ENCODE results near the gene C19orf73.
"Not testable (repeated sequence)": the region's sequence is repeated elsewhere in the genome, so short reads cannot be mapped to it uniquely, and the experiment has no call there.

The C19orf73 gene

DNA sequence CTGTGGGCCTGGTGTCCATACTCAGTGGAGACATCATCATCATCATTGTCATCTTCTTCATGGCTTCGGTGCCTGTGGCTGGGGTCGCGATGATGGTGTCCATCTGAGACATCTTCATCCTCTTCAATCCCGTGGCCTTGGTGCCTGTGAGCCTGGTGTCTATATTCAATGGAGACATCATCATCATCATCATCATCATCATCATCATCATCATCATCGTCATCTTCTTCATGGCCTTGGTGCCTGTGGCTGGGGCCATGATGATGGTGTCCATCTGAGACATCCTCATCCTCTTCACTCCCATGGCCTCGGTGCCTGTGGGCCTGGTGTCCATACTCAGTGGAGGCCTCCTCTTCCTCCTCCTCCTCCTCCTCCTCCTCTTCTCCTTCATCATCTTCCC, 35.3 kb upstream of the C19orf73 start:
- Histone ChIP-seq H3K4me1 (ENCODE audit: control insufficient read depth, insufficient read depth, low read length) (peaks cover 15% of the 10 kb centered on the region), H3K27me3 (ENCODE audit: control insufficient read depth, insufficient read depth, low read length) (peaks cover 27% of the 10 kb centered on the region), H3K9ac (ENCODE audit: low read depth, low read length) (no peak overlapping the region), H3K36me3 (ENCODE audit: control insufficient read depth, insufficient read depth, low read length) (no peaks in the 10 kb centered on the region), H3K9me3 (ENCODE audit: control insufficient read depth, insufficient read depth, low read length) (no peaks in the 10 kb centered on the region), H3K4me3 (ENCODE audit: low read depth, low read length) (no peak overlapping the region)

DNA sequence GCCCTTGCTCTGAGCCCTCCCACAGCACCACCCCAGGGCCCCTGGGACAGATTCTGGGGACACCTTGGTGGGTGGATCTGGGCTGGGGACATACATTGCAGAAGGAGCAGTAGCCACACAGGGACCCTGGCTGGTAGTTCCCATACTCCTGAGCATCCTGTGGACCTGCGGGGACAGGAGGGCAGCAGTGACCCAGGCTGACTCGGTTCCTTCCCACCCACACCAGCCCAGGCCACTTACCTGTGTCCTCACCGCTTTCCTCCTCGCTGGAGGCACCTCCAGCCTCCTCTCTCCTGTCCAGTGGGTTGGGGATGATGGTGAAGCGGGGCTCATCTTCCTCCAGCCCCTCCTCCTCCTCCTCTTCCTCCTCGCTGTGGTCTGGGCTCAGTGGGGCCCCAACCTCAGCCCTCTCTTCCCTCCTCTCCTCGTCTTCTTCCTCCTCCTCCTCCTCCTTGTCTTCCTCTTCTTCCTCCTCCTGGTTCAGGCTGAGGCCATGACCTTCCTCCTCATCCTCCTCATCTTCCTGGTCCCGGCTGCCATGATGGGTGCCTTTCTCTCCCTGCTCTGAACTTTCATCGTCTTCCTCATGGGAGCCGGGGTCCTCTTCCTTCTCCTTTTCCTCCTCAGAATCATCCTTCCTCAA, 34.3 kb upstream of the C19orf73 start:
- H3K36me3 ChIP-seq (ENCODE audit: control insufficient read depth, insufficient read depth, low read length) = no peaks in the 10 kb centered on the region
- H3K9me3 ChIP-seq (ENCODE audit: control insufficient read depth, insufficient read depth, low read length) = no peaks in the 10 kb centered on the region
- no peak overlapping the region for H3K4me3 ChIP-seq (ENCODE audit: low read depth, low read length)
- peaks cover 27% of the 10 kb centered on the region for H3K27me3 ChIP-seq (ENCODE audit: control insufficient read depth, insufficient read depth, low read length)
- H3K9ac ChIP-seq (ENCODE audit: low read depth, low read length) = no peak overlapping the region
- peaks cover 17% of the 10 kb centered on the region for H3K4me1 ChIP-seq (ENCODE audit: control insufficient read depth, insufficient read depth, low read length)

DNA sequence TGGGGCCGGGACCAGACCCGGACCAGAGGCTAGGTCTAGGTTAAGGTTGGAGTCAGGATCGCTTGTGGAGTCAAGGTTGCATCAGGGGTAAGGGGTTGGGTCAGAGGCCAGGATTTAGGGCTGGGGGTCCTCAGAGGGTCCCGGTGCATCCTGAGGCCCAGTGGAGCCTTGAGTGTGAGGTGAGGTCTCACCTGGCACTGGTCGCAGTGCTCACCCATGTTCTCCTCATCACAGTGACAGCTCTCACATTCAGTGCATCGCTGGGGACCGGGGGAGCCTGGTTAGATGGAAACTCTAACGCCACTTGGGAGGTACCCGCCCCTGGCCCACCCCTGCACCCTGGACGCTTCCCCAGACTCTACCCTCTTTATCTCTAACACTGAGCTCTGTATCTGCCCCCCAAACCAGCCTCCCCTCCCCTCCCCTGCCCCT, 33.2 kb upstream of the C19orf73 start:
- Histone ChIP-seq H3K27me3 (ENCODE audit: control insufficient read depth, insufficient read depth, low read length) (peaks cover 25% of the 10 kb centered on the region), H3K4me3 (ENCODE audit: low read depth, low read length) (peak overlapping the region; percentile 43), H3K4me1 (ENCODE audit: control insufficient read depth, insufficient read depth, low read length) (peaks cover 17% of the 10 kb centered on the region), H3K9me3 (ENCODE audit: control insufficient read depth, insufficient read depth, low read length) (no peaks in the 10 kb centered on the region), H3K9ac (ENCODE audit: low read depth, low read length) (no peak overlapping the region), H3K36me3 (ENCODE audit: control insufficient read depth, insufficient read depth, low read length) (no peaks in the 10 kb centered on the region)

DNA sequence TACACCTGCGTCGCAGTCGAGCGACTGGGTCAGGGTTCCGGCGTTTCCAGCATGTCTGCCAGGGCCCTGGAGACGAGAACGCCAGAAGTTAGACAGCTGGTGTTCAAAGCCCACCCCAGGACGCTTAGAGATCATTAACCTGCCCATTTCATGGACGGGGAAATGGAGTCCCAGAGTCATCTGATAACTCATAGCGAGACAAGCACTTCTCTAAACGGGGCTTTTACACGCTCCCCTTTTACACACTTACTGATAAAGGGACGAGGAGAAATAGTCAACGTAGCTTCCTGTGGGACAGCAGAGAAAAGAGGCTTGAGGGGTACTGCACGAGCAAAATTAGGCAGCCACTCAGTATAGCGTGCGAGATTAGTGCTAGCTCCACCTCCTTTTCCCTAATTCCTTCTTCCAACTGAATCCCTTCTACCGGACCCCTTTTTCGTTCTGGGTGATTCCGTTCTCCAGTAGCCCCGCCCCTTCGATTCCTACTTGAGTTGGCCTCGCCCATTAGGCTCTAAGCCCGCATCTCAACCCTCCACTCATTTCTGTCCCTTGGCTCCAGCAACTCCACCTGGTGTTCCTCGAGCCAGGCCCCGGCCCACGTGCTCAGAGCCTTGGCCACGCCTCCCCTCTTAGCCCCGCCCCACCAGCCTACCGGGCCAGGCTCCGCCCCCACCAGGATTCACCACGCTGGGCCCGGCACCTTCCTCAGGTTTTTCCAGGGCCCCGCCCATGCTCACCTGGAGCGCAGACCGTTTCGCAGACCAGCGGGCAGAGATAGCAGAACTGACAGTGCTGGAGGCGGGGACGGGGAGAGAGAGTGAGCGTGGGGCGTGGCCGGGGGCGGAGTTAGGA, 32.5 kb upstream of the C19orf73 start:
- Histone ChIP-seq H3K4me3 (ENCODE audit: low read depth, low read length) (peak overlapping the region; percentile 99), H3K9me3 (ENCODE audit: control insufficient read depth, insufficient read depth, low read length) (no peaks in the 10 kb centered on the region), H3K36me3 (ENCODE audit: control insufficient read depth, insufficient read depth, low read length) (no peaks in the 10 kb centered on the region), H3K27me3 (ENCODE audit: control insufficient read depth, insufficient read depth, low read length) (peaks cover 25% of the 10 kb centered on the region), H3K4me1 (ENCODE audit: control insufficient read depth, insufficient read depth, low read length) (peaks cover 17% of the 10 kb centered on the region), H3K9ac (ENCODE audit: low read depth, low read length) (no peak overlapping the region)

DNA sequence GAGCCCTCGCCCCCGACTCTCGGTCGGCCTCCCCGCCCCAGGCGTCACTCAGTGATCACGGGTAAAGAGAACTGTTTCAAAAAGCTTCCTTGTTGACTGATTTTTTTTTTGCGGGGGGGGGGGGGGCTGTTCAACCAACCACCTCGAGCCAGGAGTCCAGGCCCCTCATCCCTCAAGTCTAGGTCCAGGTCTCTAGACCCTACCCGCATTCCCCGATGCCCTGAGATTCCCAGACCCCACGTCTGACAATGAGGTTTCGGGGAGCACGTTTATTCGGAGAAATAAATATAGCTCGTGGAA, 32.0 kb upstream of the C19orf73 start:
- H3K9ac ChIP-seq (ENCODE audit: low read depth, low read length) = no peak overlapping the region

DNA sequence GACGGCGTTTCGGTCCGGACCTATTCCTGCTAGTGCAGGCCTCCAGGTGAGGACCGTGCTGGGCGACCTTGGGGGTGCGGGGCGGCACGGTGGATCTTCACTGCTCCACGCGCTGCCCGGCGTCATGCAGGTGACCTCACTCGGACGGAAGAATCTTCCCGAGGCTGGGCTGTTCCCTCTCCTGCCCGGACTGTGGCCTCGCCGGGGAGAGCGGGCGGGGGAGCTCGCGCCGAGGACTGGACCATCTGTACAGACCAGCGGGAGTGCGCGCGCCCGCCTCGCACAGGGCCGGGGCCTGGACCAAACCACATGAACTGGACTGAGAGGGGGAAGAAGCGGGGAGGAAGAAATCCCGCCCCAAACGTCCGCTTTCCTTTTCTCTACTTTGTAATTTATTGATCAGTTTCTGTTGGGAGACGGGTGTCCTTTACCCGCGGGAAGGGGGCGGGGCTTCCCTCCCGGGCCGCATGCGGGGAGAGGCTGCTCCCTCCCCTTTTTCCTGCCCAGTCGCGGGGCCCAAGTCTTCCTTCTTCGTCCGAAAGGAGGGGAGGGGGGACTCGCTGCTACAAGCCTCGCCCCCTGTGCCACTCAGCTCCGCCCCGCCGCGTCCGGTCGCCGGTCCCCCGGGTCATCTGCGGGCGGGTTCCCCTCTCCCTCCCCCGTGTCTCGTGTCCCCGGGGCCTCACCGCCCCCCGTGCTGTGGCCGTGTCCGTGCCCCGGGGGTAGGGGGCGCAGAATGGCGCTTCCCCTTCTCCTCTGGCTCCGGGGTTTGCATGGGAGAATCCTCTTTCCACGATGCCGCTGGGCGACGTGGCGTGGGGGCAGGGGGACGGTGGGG, 31.4 kb upstream of the C19orf73 start:
- H3K9me3 ChIP-seq (ENCODE audit: control insufficient read depth, insufficient read depth, low read length) = no peaks in the 10 kb centered on the region
- peak overlapping the region; percentile 71 for H3K9ac ChIP-seq (ENCODE audit: low read depth, low read length)
- H3K4me1 ChIP-seq (ENCODE audit: control insufficient read depth, insufficient read depth, low read length) = peaks cover 12% of the 10 kb centered on the region
- H3K27me3 ChIP-seq (ENCODE audit: control insufficient read depth, insufficient read depth, low read length) = peaks cover 21% of the 10 kb centered on the region
- H3K4me3 ChIP-seq (ENCODE audit: low read depth, low read length) = peak overlapping the region; percentile 99
- no peaks in the 10 kb centered on the region for H3K36me3 ChIP-seq (ENCODE audit: control insufficient read depth, insufficient read depth, low read length)

More for the DNA sequence above, 32.0 kb upstream of the C19orf73 start:
- Histone ChIP-seq H3K4me3 (ENCODE audit: low read depth, low read length) (peak overlapping the region; percentile 99), H3K4me1 (ENCODE audit: control insufficient read depth, insufficient read depth, low read length) (peaks cover 15% of the 10 kb centered on the region), H3K27me3 (ENCODE audit: control insufficient read depth, insufficient read depth, low read length) (peaks cover 21% of the 10 kb centered on the region), H3K9me3 (ENCODE audit: control insufficient read depth, insufficient read depth, low read length) (no peaks in the 10 kb centered on the region), H3K36me3 (ENCODE audit: control insufficient read depth, insufficient read depth, low read length) (no peaks in the 10 kb centered on the region)

DNA sequence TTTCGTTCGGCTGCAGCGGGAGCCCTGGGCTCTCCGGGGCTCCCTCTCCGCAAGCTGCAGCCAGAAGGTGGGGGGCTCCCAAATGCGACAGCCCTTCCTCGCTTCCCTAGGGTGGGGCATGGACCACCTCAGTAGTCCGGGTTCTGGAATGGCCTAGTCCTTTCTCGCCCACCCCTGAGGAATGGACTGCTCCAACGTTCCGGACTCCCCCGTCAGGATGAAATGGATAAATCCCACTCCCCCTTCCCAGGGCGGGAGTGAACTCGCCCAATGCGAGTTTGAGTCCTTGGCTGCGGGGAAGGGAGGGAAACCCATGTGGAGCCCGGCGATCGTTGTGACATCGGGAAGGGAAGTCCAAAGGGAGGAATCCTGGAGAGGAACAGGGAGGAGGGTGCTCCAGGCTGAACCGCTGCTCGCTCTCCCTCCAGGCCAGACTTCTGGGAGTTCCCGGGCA, 30.7 kb upstream of the C19orf73 start:
- Histone ChIP-seq H3K27me3 (ENCODE audit: control insufficient read depth, insufficient read depth, low read length) (peaks cover 20% of the 10 kb centered on the region), H3K4me3 (ENCODE audit: low read depth, low read length) (peak overlapping the region; percentile 99), H3K9ac (ENCODE audit: low read depth, low read length) (peak overlapping the region; percentile 71), H3K4me1 (ENCODE audit: control insufficient read depth, insufficient read depth, low read length) (peaks cover 9% of the 10 kb centered on the region), H3K9me3 (ENCODE audit: control insufficient read depth, insufficient read depth, low read length) (no peaks in the 10 kb centered on the region), H3K36me3 (ENCODE audit: control insufficient read depth, insufficient read depth, low read length) (no peaks in the 10 kb centered on the region)

DNA sequence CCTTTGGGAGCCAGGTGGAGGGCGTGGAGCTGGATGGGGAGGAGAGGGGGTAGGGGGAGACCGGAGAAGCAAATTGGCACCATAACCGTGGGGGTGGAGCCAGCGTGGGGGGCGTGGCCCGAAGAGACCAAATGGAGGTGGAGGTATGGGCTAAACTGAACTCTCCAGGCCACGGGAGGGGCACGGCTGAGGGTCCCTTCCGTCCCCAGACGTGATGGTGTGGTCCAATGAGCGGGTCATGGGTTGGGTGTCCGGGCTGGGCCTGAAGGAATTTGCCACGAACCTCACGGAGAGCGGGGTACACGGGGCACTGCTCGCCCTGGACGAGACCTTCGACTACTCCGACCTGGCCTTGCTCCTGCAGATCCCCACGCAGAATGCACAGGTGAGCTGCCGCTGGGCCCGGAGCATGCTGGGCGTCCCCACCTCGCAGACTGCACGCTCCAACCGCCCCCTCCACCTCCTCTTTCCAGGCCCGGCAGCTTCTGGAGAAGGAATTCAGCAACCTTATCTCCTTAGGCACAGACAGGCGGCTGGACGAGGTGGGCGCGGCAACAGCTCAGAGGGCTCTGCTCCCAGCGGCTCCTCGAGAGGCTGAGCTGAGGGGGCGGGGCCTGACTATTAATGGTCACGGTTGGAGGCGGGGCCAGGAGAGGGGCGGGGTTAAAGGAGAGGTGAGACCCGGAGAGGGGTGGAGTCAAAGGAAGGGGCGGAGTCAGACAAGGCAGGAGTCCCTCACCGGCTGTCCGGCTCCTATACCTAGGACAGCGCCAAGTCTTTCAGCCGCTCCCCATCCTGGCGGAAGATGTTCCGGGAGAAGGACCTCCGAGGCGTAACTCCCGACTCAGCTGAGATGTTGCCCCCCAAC, 30.1 kb upstream of the C19orf73 start:
- H3K27me3 ChIP-seq (ENCODE audit: control insufficient read depth, insufficient read depth, low read length) = peaks cover 13% of the 10 kb centered on the region
- peak overlapping the region; percentile 71 for H3K9ac ChIP-seq (ENCODE audit: low read depth, low read length)
- peak overlapping the region; percentile 99 for H3K4me3 ChIP-seq (ENCODE audit: low read depth, low read length)
- H3K4me1 ChIP-seq (ENCODE audit: control insufficient read depth, insufficient read depth, low read length) = peaks cover 9% of the 10 kb centered on the region
- no peaks in the 10 kb centered on the region for H3K9me3 ChIP-seq (ENCODE audit: control insufficient read depth, insufficient read depth, low read length)
- H3K36me3 ChIP-seq (ENCODE audit: control insufficient read depth, insufficient read depth, low read length) = no peaks in the 10 kb centered on the region

DNA sequence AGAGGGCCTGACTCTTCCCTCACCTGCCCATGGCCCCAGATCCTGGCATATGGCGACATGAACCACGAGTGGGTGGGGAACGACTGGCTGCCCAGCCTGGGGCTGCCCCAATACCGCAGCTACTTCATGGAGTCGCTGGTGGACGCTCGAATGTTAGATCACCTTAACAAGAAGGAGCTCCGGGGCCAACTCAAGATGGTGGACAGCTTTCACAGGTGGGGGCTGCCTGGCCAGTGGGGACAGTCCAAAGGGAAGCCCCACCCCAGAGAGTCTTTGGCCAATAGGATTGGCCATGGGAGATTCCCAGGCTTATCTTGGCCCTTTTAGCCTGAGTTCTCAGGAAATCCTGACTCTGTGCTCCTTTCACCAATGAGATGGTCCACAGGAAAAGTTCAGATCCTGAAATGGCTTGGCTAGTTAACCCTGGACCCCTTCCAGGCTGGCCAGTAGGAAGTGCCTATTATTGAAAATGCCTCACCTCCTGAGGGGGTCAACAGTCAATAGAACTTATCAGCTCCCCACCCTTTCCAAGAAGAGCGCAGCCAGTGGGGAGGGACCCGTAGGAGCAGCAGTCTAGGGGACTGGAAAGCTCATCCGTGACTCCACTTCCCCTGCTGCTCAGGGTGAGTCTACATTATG, 29.2 kb upstream of the C19orf73 start:
- Histone ChIP-seq H3K4me1 (ENCODE audit: control insufficient read depth, insufficient read depth, low read length) (peaks cover 9% of the 10 kb centered on the region), H3K36me3 (ENCODE audit: control insufficient read depth, insufficient read depth, low read length) (no peaks in the 10 kb centered on the region), H3K9me3 (ENCODE audit: control insufficient read depth, insufficient read depth, low read length) (no peaks in the 10 kb centered on the region), H3K27me3 (ENCODE audit: control insufficient read depth, insufficient read depth, low read length) (peaks cover 5% of the 10 kb centered on the region), H3K9ac (ENCODE audit: low read depth, low read length) (no peak overlapping the region), H3K4me3 (ENCODE audit: low read depth, low read length) (peak overlapping the region; percentile 99)

DNA sequence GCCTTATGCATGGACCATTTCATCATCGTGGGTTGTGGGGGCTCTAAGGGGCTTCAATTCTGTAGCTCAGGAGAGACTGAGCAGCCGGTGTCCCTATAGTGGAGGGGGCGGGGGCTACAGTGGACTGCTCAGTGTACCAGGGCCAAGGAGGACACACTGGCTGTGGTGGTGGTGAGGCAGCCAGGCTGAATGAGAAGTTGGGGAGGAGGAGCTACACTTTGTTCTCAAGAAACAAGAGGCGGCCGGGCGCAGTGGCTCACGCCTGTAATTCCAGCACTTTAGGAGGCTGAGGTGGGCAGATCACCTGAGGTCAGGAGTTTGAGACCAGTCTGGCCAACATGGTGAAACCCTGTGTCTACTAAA, 27.4 kb upstream of the C19orf73 start:
- not testable (repeated sequence) for H3K4me1 ChIP-seq (ENCODE audit: control insufficient read depth, insufficient read depth, low read length); H3K27me3 ChIP-seq (ENCODE audit: control insufficient read depth, insufficient read depth, low read length); H3K9me3 ChIP-seq (ENCODE audit: control insufficient read depth, insufficient read depth, low read length); H3K36me3 ChIP-seq (ENCODE audit: control insufficient read depth, insufficient read depth, low read length); H3K9ac ChIP-seq (ENCODE audit: low read depth, low read length)
- H3K4me3 ChIP-seq (ENCODE audit: low read depth, low read length) = peak overlapping the region; percentile 51
